ENCODE measurements around the gene FARP2.
"Not testable (repeated sequence)": the region's sequence is repeated elsewhere in the genome, so short reads cannot be mapped to it uniquely, and the experiment has no call there.

The FARP2 gene

DNA sequence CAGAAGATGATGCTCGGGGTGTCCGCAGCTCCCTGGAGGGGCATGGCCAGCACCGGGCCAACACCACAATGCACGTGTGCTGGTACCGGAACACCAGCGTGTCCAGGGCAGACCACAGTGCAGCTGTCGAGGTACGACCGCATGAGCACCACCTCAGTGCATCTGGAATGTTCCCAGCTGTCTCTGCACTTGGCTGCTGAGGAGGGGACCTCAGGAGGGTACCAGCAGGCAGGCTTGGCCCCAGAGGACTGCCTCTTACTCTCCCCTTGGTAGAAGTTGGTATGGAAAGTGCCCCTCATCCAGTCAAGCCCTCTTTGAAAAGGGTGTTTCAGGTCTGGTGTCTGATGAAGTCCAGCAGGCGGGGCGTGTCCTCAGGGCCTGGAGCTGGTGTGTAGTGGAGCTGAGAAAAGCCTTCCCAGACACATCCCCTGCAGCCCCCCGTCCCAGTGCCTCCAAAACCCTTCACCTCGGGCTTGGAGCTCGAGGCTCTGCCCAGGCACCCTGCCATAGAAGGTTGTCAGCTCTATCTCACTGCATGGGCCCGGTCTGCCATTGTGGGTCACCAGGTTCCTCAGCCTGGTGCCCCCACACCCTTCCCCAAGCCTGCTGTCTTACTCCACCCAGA lies 135.6 kb downstream of the FARP2 start:
- DNase-seq = no peak

DNA sequence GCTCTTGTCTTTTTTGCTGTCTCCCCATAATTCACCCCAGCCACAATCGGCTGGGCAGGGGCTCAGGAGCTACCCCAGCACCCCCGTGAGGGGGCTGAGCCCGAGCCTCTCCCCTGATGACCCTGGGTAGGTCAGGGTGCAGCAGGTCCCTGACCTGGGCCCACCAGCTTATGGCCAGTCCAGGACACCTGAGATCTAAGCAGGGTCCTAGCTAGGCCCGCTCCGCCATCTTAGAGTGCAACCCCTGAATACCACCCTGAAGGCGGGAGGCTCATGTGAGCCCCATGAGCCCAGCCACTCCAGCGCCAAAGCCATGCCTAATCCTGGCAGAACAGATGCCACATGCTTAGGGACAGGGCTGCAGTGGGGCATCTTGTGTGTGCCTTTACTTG lies 136.1 kb downstream of the FARP2 start:
- DNase-seq = no peak

DNA sequence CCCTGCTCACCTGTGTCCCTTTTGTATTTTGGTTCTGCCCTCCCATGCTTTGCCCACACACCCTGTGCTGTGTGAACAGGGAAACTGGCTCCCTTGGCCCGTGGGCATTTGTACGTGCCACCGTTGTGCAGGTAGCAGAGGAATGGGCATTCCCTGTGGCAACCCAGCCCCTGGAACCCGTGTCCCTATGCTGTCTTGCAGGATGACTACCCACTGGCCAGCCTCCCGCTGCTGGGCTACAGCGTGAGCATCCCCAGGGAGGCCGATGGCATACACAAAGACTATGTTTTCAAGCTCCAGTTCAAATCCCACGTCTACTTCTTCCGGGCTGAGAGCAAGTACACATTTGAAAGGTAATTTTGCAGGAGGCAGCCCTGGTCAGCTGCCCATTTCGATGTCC lies 137.0 kb downstream of the FARP2 start:
- DNase-seq = no peak

DNA sequence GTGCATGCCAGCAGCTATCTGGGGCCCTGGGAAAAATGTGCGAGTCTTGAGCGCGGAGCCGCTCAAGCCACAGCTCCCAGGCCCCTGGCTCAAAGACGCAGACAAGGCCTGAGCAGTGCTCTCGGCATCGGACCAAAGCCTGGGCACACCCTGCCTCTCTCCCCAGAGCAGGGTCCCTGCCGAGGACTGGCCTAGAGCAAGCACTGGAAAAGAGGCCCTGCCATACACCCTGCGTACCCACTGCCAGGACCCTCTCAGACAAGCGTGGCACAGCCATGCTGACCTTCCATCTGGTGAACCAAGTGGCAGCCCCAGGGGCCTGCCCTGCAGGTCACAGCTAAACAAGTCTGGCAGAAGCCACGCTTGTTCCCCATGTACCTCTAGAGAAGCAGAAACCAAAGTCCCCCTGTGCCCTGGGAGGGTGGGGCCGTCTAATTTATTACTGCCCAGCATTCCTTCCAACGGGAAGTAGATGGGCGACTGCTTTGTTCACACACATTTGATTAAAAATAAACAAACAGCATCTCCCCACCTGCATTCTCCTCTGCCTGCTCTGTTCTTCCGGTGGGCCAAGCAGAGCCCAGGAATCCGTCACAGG lies 138.3 kb downstream of the FARP2 start:
- DNase-seq = no peak

DNA sequence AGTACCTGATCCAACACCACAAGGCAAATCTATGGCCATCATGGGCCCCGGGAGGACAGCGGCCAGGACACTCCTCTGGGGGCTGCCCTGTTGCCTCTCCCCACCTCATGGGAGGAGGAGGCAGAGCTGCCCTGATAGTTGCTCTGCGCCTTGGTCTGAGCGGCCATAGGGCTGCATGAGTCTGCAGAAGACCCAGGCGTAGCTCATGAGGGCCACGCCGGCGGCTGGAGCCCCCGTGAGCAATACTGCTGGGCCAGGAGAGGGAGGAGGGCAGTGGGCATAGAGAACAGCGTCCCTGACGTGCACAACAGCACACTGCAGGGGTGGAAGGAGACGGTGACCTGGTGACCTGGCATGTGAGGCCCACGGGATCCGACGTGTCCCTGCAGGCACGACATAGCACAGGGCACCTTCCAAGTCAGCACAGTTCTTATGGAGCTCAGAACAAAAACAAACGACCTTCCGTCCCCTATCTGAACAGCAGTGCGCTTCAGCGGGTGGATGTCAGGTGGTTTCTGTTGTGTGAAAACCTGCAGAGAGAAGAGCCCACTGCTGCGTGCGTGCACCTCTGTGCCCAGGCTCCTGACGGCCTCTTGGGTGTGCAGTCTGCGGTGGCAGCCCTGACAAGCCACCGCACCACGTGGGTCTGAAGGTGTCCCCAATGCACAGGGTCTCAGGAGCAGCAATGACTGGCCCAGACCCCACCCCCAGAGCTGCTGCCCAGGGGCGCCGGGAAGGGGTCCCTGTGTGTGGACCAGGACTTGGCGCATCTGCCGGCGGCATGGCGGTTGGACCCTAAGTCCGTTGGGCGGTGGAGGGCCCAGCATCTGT lies 139.3 kb downstream of the FARP2 start:
- no peak for DNase-seq

DNA sequence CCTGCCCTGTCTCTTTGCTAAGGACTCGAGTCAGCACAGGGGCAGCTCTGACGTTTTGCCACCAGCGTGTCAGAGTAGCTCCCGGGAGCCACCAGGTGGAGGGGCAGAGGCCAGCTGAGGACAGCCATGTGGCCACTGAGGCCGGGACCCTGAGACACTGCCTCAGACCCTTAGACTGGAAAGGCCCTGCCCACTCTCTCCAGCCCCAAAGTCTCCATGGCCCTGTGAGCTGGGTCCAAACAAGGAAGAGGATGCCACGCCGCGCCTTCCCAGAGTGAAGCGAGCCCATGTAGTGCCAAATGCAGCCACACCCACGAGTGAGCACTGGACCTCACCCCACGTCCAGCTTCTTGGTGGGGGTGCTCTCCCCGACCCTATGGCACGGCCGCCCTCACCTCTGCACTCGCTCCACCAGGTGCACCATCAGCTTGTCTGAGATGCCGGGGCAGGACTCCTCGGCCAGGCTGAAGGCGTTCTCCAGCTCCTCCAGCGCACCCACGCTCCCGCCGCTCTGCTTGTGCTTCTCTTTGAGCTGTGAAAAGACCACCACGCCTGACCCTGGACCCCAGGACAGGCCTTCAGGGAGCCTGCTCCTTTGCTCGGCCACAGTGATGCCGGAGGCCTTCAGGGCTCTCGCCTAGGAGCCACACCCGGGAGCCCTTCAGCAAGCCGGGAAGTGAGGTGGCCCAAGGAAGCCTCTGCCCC lies 140.1 kb downstream of the FARP2 start:
- no peak for DNase-seq

DNA sequence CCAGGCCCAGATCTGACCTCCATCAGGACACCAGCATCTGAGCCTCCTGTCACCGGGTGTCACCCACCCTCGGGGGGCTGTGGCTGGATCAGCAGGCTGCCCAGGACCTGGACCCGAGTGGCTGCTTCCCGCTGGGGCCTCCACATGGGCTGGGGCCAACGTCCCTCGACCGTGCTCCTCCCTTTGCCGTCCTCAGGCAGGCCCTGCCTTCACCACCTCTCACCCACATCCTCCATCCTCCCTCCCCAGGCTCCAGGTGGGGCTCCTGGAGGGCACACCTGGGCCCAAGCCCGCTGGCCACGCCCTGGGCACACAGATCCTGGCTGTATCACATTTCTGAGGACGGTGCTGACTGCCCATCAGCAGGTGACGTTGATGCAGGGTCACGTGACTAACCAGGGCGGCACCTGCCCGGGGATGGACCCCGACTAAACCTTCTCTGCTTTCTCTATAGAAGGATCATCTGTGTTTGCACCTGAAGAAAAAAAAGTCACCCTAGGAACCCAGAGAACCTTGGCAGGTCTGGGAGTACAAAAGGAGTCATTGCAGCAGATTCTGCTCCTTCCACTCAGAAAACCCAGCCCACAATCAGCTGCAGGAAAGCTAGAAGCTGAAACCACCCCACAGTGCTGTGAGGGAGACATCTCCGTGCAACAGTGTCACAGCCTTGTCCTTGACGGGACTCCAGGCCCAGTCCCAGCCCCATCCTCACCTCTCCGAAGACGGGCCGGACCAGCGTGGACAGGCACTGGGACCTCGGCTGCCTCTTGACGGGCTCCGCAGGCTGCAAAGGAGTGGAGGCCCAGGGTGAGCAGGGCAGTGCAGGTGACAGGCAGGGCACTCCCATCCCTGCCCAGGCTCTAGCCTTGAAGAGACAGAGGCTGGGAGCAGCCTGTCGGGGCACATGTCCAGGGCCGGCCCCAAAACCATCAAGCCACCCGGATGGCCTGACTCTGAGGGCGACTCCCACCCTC lies 141.1 kb downstream of the FARP2 start:
- no peak for DNase-seq

DNA sequence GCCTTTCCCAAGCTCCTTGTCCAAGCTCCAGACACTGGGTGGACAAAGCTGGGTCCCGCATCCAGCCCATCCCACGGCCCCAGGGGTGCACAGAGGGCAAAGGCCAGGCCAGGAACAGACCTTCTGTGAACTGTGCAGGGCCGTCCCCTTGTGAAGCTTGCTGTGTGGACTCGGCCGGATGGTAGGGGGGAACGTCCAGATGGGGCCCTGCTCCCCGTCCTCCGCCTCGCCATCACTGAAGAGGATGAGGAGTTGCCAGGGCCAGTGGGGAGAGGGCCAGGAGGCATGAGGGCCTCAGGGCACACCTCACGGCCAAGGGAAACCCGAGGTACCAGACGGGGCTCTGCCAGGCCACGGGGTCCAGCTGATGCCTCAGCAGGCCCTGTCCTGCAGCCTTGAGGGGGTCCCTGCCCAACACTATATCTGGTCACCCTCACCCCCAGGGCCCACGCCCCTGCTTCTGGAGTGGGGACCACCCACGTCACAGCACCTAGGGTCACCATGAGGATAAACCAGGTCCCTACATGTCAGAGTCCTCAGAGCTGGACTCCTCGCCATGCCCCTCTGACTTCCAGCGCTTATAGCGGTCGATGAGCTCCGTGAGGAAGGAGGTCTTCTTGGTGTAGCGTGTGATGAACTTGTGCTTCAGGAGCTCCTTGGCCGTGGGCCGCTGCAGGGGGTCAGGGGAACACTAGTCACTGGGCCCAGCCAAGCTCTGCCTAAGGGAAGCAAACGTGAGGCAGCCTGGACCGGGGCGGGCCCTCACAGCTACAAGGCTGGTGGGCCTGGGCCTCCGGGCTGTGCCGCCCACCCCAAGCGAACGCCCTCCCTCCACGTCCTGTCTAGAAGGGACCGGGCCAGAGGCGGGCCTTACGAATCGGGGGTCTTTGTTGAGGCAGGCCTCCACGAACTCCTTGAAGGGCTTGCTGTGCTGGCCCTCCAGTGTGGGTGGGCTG lies 142.3 kb downstream of the FARP2 start:
- no peak for DNase-seq

DNA sequence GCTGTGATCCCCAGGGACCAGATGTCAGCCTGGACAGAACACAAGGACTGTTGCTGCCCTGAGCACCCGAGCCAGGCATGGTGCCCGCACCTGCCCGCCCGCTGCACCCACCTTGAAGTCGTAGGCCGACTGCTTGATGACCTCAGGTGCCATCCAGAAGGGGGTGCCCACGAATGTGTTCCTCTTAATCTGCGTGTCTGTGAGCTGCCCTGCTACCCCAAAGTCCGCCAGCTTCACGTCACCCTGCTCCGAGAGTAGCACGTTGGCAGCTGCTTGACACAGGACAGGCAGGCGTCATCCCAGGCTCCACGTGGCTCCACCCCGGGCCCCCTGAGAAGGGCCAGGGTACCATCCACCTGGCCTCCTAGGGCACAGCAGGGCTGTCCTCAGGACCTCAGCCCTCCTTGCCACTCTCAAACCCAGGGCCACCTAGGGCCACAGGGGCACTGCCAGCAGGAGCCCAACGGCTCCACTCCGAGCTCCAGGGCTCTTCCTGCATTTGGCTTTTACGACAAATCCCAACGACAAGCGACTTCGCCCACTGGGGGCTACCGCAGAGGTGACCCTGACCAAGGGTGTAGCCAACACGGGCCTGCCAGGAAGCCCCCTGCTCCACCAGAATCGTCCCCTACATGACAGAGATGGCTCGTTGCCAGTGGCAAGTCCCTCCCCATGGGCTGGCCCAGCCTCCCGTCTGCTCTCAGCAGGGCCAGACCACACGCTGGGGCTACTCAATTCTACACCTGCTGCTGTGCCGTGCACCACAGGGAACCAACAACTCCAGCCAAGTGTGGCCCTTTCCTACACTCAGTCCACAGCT lies 143.3 kb downstream of the FARP2 start:
- no peak for DNase-seq

DNA sequence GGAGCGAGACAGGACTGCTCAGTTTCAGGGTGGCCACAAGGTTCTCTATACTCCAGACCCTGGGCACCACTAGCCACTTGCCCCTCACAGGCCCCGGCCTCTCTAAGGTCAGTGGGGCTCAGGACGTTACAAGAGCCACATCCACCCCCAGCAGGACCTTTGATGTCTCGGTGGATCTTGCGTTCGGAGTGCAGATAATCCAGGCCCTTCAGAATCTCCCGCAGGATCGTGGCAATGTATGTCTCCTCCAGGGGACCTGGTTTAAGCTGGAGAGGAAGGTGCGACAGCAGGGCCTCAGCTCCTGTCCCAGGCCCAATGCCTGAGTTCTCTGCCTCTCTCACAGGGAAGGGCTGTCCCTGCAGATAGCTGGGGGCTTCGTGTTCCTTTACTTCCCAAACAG lies 143.9 kb downstream of the FARP2 start:
- no peak for DNase-seq

DNA sequence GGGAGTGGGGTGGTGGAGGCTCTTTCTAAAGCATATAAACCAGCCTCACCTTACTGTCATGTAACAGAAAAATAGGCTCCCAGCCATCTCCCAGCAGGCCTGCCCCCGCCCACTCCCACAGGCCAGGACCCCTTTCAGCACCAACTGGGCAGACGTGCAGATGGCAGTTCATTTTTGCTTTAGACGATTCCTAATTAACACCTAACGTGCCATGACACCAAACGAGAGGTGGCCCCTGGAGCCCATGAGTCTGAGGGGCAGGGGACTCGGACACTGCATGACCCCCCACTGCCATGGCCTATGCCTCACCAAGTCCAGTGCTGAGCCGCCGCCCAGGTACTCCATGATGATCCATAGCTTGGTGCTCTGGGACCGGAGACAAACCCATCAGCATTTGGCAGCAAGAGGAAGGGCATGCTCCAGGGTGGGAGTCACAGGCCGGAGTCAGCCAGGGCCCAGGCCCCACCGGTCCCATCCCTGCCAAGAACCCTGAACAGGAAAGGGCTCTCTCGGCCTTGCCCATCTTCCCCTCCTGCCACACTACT lies 144.4 kb downstream of the FARP2 start:
- DNase-seq = no peak

DNA sequence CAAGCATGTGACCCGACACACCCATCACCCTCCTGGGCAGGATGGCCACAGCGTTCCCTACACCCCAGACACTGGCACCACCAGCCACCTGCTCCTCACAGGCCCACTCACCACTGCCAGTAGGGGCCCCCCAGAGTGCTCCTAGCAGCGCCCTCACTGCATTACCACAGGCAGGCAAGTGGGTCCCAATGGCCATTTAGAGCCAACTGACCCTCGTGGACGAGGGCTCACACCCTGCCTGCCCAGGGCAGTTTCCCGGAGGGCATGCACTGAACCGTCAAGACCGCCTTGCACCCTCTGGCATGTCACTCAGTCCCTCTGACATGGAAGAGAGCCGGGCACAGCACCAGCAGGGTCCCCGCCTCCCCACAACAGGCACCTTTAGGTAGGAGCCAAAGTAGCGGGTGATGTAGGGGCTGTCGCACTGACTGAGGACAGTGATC lies 145.0 kb downstream of the FARP2 start:
- DNase-seq = no peak

DNA sequence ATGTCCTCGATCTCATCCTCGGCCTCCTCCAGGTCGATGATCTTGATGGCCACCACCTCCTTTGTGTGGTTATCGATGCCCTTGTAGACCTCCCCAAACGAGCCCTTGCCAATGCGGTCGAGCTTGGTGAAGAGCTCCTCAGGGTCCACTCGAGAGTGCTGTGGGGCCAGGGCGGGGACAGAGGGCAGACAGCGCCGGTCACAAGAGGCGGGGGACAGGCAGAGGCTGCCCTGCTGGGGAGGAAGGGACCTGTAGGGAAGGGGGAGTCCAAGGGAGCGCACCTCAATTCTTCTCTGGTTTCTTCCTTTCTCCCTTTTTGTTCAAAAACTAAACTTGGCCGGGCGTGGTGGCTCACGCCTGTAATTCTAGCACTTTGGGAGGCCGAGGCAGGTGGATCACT lies 145.5 kb downstream of the FARP2 start:
- DNase-seq = no peak

DNA sequence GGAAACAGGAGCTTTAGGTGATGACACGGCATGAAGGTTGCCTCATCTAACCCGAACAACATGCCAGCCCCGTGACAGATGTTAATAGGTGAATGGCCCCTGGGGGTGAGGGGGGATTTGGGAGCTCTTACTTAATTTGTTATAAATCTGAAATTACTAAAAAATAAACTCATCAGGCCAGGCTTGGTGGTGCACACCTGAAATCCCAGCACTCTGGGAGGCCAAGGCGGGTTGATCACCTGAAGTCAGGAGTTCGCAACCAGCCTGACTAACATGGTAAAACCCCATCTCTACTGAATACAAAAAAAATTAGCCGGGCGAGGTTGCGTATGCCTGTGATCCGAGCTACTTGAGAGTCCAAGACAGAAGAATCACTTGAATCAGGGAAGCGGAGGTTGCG lies 146.2 kb downstream of the FARP2 start:
- DNase-seq = no peak

DNA sequence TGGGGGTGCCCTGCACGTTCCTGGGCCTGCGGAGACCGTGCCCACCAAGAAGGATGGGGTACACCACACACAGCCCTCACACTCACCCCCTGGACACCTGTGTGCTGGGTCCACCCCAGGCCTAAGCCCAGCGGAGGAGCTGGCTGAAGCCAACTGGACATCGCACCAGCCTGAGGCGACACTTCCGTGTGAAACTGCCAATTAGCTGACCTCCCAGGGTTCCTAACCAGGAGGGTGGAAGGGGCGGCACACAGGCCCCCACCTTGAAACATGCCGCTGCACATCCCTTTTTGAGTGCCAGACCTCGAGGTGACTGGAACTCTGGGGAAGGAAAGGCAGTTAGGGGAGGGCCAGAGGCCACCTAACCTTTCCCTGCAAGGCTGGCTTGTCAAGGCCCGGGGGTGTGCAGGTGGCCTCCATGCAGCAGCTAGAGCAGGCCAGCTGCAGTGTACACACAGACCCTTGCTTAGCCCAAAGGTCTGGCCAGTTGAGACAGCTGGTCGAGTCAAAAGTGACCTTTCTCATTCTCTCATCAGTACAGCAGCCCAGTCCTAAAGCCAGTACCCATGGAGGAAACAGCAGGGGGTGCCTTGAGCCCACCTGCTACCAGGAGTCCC lies 147.8 kb downstream of the FARP2 start:
- no peak for DNase-seq

DNA sequence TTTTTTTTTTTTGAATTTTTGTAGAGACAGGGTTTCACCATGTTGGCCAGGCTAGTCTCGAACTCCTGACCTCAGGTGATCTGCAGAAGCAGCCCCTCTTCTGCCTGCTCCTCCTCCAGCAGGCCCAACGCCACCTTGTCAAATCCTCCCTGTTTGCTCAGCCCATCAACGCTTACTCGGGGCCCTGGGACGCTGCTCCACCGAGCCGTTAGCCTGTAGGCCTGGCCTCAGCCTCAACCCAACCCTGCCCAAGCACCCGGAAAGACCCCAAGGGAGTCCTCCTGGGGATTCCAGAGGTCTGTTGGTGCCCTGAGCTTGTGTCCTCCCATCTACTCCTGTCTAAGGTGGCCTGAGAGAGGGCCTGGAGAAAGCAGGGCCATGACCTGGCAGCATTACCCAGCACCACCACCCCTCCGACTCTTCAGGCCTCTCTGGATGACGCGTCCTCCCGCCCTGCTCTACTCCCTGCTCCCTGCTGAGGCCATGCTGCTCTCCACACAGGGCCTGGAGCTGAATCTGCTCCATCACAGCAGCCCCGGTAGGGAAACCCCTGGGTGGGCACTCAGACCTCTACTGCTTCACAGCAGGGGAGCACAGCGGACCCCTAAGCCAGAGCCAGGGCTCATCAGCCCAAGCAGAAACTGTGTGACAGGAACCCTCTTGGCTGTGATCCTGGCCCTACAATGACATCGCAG lies 149.1 kb downstream of the FARP2 start:
- DNase-seq = no peak

DNA sequence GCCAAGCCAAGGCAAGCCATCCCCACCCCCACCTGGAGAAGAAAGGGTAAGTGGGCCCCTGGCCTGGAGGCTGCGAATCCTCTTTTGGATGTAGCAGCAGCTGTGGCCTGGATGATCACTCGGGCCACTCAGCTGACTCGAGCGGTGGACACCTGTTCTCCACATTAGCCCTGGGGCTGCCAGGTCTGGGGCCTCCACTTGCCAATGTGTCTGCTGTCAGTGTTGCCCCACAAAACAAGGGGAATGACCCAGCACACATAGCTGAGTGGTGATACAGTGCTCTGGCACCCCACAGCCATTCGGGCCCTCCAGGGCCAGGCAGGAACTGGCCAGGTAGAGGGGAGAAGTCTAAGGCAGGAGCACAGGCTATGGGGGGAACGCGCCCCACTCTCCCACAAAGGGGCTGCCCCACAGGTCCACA lies 149.7 kb downstream of the FARP2 start:
- DNase-seq = no peak

DNA sequence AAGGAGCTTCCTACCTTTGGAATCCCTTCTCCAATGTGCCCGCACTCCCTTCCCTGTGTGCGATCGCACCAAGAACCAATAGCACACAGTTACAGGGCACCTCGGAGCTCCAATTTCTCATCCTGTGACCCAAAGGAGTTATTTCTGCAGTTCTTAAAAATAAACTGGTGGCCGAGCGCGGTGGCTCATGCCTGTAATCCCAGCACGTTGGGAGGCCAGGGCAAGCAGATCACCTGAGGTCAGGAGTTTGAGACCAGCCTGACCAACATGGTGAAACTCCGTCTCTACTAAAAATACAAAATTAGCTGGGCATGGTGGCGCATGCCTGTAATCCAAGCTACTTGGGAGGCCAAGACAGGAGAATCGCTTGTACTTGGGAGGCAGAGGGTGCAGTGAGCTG lies 150.2 kb downstream of the FARP2 start:
- DNase-seq = not testable (repeated sequence)

Data from cortex of kidney (tissue), 1 donor.